K562 treated with DMSO at 1 percent for 12 hours (cell line): ENCODE data around the gene ZBTB44. TPM values are rescaled to one million over a fixed set of nuclear protein-coding genes. Genes with fewer than 3 reads are reported as not detected.

ENCODE experiments used
- total RNA-seq: library from RNA; unstranded; fragments of 300-600 nt; gene quantifications from 2 replicates; pipeline ENCODE4 v1.2.3, GENCODE V29; 2022; ENCODE audit not compliant: insufficient read depth

Gene ZBTB44, protein sequence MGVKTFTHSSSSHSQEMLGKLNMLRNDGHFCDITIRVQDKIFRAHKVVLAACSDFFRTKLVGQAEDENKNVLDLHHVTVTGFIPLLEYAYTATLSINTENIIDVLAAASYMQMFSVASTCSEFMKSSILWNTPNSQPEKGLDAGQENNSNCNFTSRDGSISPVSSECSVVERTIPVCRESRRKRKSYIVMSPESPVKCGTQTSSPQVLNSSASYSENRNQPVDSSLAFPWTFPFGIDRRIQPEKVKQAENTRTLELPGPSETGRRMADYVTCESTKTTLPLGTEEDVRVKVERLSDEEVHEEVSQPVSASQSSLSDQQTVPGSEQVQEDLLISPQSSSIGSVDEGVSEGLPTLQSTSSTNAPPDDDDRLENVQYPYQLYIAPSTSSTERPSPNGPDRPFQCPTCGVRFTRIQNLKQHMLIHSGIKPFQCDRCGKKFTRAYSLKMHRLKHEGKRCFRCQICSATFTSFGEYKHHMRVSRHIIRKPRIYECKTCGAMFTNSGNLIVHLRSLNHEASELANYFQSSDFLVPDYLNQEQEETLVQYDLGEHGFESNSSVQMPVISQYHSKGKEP
- 5.5 and 21.9 TPM in 2 replicates for total RNA-seq

DNA sequence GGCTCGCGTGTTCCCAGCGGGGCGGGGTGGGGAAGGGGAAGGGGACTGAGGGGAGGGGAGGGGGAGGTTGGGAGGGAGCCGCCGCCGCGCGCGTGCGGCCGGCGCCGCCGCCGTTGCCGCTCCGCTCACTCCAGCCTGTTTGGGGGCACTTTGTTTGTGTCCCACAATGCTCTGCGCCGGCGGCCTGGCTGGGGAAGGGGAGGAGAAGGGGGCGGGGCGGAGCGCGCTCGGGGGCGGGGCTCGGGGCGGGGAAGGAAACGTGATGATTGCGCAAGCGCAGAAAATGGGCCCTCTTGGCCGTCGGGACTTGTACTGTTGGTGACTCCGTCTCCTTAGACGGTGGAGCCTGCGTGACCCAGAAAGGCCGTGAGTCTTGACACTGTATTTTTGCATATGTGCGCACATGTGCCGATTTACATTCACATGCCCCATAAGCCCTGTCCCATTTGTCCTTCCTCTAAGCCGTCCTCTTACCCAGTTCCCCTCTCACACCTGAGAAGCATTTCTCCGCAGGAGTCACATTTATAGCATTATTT, at the start of gene ZBTB44:
Gene ZBTB44 (minus strand): TSS at position 168 of the 536 bp plus-strand sequence. CDS start 53,044 bp downstream, outside the sequence.

Other genes with a start within 250 kb of the ZBTB44 start
- gene APLP2, start 245.0 kb downstream of the ZBTB44 start, total RNA-seq, result 93.9 and 230 TPM in 2 replicates
- 0.22 TPM in 1 of 2 replicates, not detected in the other for gene ST14, start 155.1 kb downstream of the ZBTB44 start, total RNA-seq
- gene ADAMTS8, start 113.7 kb upstream of the ZBTB44 start, total RNA-seq, result not detected in 2 replicates
- not detected in 2 replicates for gene ADAMTS15, start 133.7 kb upstream of the ZBTB44 start, total RNA-seq